Measurements from ENCODE around the gene NANOS2. TPM values are rescaled to one million over a fixed set of nuclear protein-coding genes. Genes with fewer than 3 reads are reported as not detected.
"Not testable (repeated sequence)": the region's sequence is repeated elsewhere in the genome, so short reads cannot be mapped to it uniquely, and the experiment has no call there.

NANOS2 gene
- total RNA-seq, 2 donors from 2014 or later: not detected

- Mint-ChIP-seq H3K27me3 (peaks cover 17% of the 10 kb centered on the region), H3K27ac (no peak overlapping the region), H3K4me1 (peaks cover 7% of the 10 kb centered on the region), H3K36me3 (ENCODE audit: low read depth) (no peaks in the 10 kb centered on the region), H3K9me3 (no peaks in the 10 kb centered on the region), H3K4me3 (no peak overlapping the region)
- no peak for ATAC-seq (replicated peaks)
Measured at GRCh38 chr19:45911291-45911690, 3.3 kb downstream of the NANOS2 start.

- peaks cover 16% of the 10 kb centered on the region for H3K27me3 Mint-ChIP-seq
- no peak overlapping the region for H3K27ac Mint-ChIP-seq
- no peak overlapping the region for H3K4me3 Mint-ChIP-seq
- H3K4me1 Mint-ChIP-seq: peaks cover 6% of the 10 kb centered on the region
- peak; percentile 86 for ATAC-seq (replicated peaks)
- H3K36me3 Mint-ChIP-seq (ENCODE audit: low read depth): no peaks in the 10 kb centered on the region
- no peaks in the 10 kb centered on the region for H3K9me3 Mint-ChIP-seq
Measured at GRCh38 chr19:45908956-45909355, 5.6 kb downstream of the NANOS2 start.

- Mint-ChIP-seq H3K36me3 (ENCODE audit: low read depth) (no peaks in the 10 kb centered on the region), H3K9me3 (no peaks in the 10 kb centered on the region), H3K27me3 (peaks cover 6% of the 10 kb centered on the region), H3K27ac (peak overlapping the region; percentile 60), H3K4me1 (peaks cover 6% of the 10 kb centered on the region), H3K4me3 (no peak overlapping the region)
- no peak for ATAC-seq (replicated peaks)
Measured at GRCh38 chr19:45906221-45906620, 8.4 kb downstream of the NANOS2 start.

DNA sequence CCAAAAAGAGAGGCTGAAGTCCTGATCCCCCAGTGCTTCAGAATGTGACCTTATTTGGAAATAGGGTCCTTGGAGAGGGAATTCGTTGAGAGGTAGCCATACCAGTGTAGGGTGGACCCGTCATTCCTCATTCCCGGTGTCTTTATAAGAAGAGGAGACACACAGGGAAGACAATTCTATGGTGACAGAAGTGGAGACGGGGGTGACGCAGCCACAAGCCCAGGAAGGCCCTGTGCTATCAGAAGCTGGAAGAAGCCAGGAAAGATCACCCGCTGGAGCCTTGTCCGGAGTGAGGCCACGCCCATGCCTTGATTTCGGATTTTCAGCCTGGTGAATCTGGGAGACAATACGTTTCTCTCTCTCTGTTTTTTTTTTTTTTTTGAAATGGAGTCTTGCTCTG lies 9.6 kb downstream of the NANOS2 start:
- H3K27me3 Mint-ChIP-seq: peaks cover 4% of the 10 kb centered on the region
- H3K36me3 Mint-ChIP-seq (ENCODE audit: low read depth): peaks cover 9% of the 10 kb centered on the region
- no peak overlapping the region for H3K4me3 Mint-ChIP-seq
- peaks cover 10% of the 10 kb centered on the region for H3K4me1 Mint-ChIP-seq
- ATAC-seq (replicated peaks): no peak
- no peak overlapping the region for H3K27ac Mint-ChIP-seq
- H3K9me3 Mint-ChIP-seq: no peaks in the 10 kb centered on the region

DNA sequence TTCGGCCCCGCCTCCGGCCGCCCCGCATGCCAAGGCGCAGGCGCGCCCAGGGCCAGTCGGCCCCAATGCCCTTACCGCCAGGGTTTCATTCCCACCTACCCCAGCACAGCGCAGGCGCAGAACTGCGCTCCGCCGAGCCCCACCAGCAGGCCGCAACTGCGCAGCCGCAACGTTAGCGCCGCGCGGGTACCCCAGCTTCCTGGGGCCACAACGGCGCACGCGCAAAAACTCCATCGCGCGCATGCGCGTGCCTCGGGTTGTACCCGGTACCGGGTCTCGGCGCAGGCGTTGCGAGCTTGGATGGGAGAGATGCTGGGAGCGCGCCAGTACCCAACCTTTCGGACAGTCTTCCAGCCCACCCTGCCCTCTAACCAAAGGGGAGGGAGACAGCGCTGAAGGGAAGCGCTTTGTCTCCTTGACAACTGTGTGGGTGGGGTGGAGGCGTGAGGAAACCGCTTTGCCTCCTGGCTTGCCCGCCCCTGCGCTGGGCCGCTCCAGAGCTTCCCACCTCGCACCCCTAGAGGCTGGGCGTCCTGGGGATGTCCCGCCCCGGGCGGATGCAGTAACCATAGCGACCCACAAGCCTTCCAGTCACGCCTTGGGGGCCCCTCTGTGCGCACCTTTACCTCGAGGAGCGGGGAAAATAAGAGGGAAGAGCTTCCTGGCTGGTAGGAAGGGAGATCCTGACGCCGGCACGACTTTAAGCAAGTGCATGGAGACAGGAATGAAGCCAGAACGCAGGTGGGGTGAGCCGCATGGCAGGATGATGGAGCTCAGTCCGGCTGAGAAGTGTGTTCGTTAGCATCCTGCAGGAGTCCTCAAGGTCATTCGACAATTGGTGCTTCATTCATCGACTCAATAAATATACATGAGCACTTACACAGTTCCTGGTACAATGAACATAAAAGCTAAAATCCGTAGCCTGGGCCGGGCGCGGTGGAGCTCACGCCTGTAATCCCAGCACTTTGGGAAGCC lies 11.6 kb downstream of the NANOS2 start:
- H3K4me1 Mint-ChIP-seq: peaks cover 3% of the 10 kb centered on the region
- H3K27ac Mint-ChIP-seq: peak overlapping the region; percentile 94
- H3K4me3 Mint-ChIP-seq: peak overlapping the region; percentile 94
- H3K27me3 Mint-ChIP-seq: no peaks in the 10 kb centered on the region
- no peaks in the 10 kb centered on the region for H3K9me3 Mint-ChIP-seq
- H3K36me3 Mint-ChIP-seq (ENCODE audit: low read depth): peaks cover 28% of the 10 kb centered on the region
- peak; percentile 88 for ATAC-seq (replicated peaks)

- Mint-ChIP-seq H3K4me1 (peaks cover 3% of the 10 kb centered on the region), H3K9me3 (no peaks in the 10 kb centered on the region), H3K36me3 (ENCODE audit: low read depth) (peaks cover 28% of the 10 kb centered on the region), H3K27me3 (no peaks in the 10 kb centered on the region), H3K4me3 (peak within 1 kb of the TSS; percentile 94), H3K27ac (peak within 1 kb of the TSS; percentile 94)
- no peak for ATAC-seq (replicated peaks)
Measured at GRCh38 chr19:45901912-45902650, 12.5 kb downstream of the NANOS2 start, which contains the start of gene MYPOP. Gene MYPOP, minus strand, starts transcription at chr19:45902613. Its CDS starts 840 bp downstream, at chr19:45901773.

DNA sequence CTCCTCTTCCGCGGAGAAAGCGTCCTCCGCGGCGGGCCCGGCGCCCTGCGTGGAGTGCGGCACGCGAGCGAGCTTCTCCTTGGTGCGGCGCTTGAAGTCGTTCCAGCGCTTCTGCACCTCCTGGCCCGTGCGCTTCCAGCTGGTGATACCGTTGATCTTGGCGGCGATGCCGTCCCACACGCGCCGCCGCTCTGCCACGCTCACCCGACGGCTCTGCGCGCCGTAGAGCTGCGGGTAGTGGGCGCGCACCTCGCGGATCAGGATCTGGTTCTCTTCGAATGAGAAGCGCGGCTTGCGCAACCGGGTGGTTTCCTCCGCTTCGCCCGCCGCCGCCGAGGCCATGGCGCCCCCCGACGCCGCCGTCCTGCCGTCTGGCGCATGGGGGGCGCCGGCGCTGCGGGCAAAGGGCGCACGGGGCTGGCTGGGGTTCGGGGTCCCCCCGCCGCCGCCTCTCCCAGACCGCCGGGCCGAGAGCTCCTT lies 13.1 kb downstream of the NANOS2 start:
- no peaks in the 10 kb centered on the region for H3K9me3 Mint-ChIP-seq

DNA sequence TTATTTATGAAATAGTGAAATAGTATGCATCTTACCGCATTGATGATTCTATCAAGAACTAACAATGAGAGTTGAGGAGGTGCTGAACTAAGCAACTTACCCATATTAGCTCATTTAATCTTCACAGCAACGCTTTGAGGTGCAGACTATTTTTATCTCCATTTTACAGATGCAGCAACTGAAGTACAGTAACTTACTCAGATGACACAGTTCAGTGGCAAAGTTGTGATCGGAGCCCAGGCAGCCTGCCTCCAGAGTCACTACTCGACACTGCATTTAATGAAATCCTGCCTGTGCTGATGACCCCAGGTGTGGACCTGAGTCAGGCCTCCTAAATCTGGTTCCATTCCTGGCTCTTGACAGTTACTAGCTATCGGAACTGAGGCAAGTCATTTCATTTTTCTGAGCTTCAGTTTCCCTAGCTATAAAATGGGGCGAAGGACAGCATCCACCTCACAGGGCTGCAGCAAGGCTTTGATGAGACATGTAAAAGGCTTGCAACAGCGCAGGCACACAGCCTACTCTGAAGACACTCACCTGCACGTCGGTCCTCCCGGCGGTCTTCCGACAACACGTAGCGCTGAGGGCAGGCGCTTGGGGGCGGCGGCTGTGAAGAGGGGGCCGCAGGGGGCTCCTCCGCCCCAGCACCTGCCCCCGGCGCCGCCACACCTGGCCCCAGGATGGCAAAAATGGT lies 13.7 kb downstream of the NANOS2 start:
- Mint-ChIP-seq H3K9me3 (no peaks in the 10 kb centered on the region), H3K4me1 (peaks cover 3% of the 10 kb centered on the region), H3K27ac (no peak overlapping the region), H3K4me3 (peak overlapping the region; percentile 94), H3K27me3 (no peaks in the 10 kb centered on the region), H3K36me3 (ENCODE audit: low read depth) (peaks cover 28% of the 10 kb centered on the region)
- ATAC-seq (replicated peaks): no peak

More for the DNA sequence above, 13.1 kb downstream of the NANOS2 start:
- H3K4me1 Mint-ChIP-seq: peaks cover 3% of the 10 kb centered on the region
- no peaks in the 10 kb centered on the region for H3K27me3 Mint-ChIP-seq
- peak overlapping the region; percentile 94 for H3K27ac Mint-ChIP-seq
- no peak for ATAC-seq (replicated peaks)
- peak overlapping the region; percentile 94 for H3K4me3 Mint-ChIP-seq
- H3K36me3 Mint-ChIP-seq (ENCODE audit: low read depth): peaks cover 28% of the 10 kb centered on the region

GRCh38 chr19:45899919-45900589 lies 14.5 kb downstream of the NANOS2 start:
- peaks cover 3% of the 10 kb centered on the region for H3K4me1 Mint-ChIP-seq
- peaks cover 35% of the 10 kb centered on the region for H3K36me3 Mint-ChIP-seq (ENCODE audit: low read depth)
- H3K9me3 Mint-ChIP-seq: no peaks in the 10 kb centered on the region
- H3K27me3 Mint-ChIP-seq: no peaks in the 10 kb centered on the region
- no peak for ATAC-seq (replicated peaks)
- H3K4me3 Mint-ChIP-seq: peak overlapping the region; percentile 94
- no peak overlapping the region for H3K27ac Mint-ChIP-seq

GRCh38 chr19:45899253-45899652 lies 15.3 kb downstream of the NANOS2 start:
- no peaks in the 10 kb centered on the region for H3K27me3 Mint-ChIP-seq
- peaks cover 37% of the 10 kb centered on the region for H3K36me3 Mint-ChIP-seq (ENCODE audit: low read depth)
- H3K27ac Mint-ChIP-seq: no peak overlapping the region
- peaks cover 3% of the 10 kb centered on the region for H3K4me1 Mint-ChIP-seq
- no peak overlapping the region for H3K4me3 Mint-ChIP-seq
- ATAC-seq (replicated peaks): no peak
- H3K9me3 Mint-ChIP-seq: no peaks in the 10 kb centered on the region

DNA sequence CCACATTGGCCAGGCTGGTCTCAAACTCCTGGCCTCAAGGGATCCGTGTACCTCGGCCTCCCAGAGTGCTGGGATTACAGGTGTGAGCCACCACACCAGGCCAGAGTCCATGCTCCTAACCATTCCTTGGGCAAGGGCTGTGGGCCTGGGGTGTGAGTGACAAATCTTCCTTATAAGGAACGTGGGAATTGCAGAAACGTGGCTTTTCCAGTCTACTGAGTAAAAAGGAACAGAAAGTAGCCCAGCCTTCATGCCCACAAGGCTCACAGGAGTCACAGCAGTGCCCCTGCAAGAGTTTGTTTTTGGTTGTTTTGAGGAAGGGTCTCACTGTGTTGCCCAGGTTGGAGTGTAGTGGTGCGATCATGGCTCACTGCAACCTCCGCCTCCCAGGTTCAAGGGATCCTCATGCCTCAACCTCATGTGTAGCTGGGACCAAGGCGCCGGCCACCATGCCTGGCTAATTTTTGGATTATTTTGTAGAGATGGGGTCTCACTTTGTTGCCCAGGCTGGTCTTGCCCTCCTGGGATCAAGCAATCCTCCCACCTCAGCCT lies 17.2 kb downstream of the NANOS2 start:
- H3K9me3 Mint-ChIP-seq: no peaks in the 10 kb centered on the region
- H3K27me3 Mint-ChIP-seq: no peaks in the 10 kb centered on the region
- no peak for ATAC-seq (replicated peaks)
- H3K4me1 Mint-ChIP-seq: peaks cover 3% of the 10 kb centered on the region
- no peak overlapping the region for H3K4me3 Mint-ChIP-seq
- H3K36me3 Mint-ChIP-seq (ENCODE audit: low read depth): peaks cover 37% of the 10 kb centered on the region
- no peak overlapping the region for H3K27ac Mint-ChIP-seq

- Mint-ChIP-seq H3K27ac (peak overlapping the region; percentile 78), H3K36me3 (ENCODE audit: low read depth) (peaks cover 37% of the 10 kb centered on the region)
- not testable (repeated sequence) for ATAC-seq (replicated peaks); H3K4me1 Mint-ChIP-seq; H3K27me3 Mint-ChIP-seq; H3K4me3 Mint-ChIP-seq; H3K9me3 Mint-ChIP-seq
Measured at GRCh38 chr19:45895983-45896599, 18.5 kb downstream of the NANOS2 start.

- Mint-ChIP-seq H3K9me3 (no peaks in the 10 kb centered on the region), H3K4me1 (peaks cover 3% of the 10 kb centered on the region), H3K4me3 (no peak overlapping the region), H3K27me3 (no peaks in the 10 kb centered on the region), H3K27ac (peak overlapping the region; percentile 78), H3K36me3 (ENCODE audit: low read depth) (peaks cover 33% of the 10 kb centered on the region)
- ATAC-seq (replicated peaks): no peak
Measured at GRCh38 chr19:45895519-45895972, 19.0 kb downstream of the NANOS2 start.
